Prostate gland (tissue), 2 donors: ENCODE measurements around the gene ARRB1.

Source experiments
- CTCF ChIP-seq, 4 experiments: fragments of 200-600 bp in 2 of 4; fragments of 450-650 bp in 2 of 4; sonication (generic) in 2 of 4; IDR thresholded peaks; 1 replicate in 3 of 4; 2 replicates in 1 of 4; pipeline ENCODE4 v1.5.1; 2016 to 2019; ENCODE audit warnings: antibody characterized with exemption in 4 of 4, mild to moderate bottlenecking in 2 of 4, moderate library complexity in 2 of 4
- POLR2A ChIP-seq: fragments of 450-650 bp; IDR thresholded peaks from one replicate; pipeline ENCODE4 v1.6.1; 2016; ENCODE audit warnings: antibody characterized with exemption, mild to moderate bottlenecking
- POLR2AphosphoS5 ChIP-seq: sonication (generic); formaldehyde crosslinking; IDR thresholded peaks from one replicate; pipeline ENCODE4 v1.6.1; 2017; ENCODE audit warnings: antibody characterized with exemption

GRCh38 chr11:75351791-75352587 is 528 bp upstream of the ARRB1 start:
- no peak for TF ChIP-seq CTCF (IDR thresholded peaks at IDR 0.05)
- TF ChIP-seq POLR2A, result no peak
- no peak for TF ChIP-seq POLR2AphosphoS5
